Upper lobe of left lung (tissue), 6 donors: ENCODE measurements around the gene TMEM168. TPM values are rescaled to one million over a fixed set of nuclear protein-coding genes. Genes with fewer than 3 reads are reported as not detected.
"Not testable (repeated sequence)": the region's sequence is repeated elsewhere in the genome, so short reads cannot be mapped to it uniquely, and the experiment has no call there.

Experiments used
- ATAC-seq, 2 donors: fragments of 200-7000 bp; cut with Tn5 transposase; one replicate each; pipeline ENCODE4 v1.9.1; 2022; ENCODE audit warnings: mild to moderate bottlenecking in 2 of 2, moderate library complexity in 2 of 2; ENCODE audit not compliant: low FRiP score in 2 of 2
- DNase-seq, 2 donors: peaks; one replicate each; pipeline ENCODE4 v3.0.0-alpha.2; 2019 to 2020
- H3K27ac ChIP-seq, 4 donors: fragments of 200-600 bp; sonication (generic); one replicate each; pipeline ENCODE4 v1.5.1; 2016 to 2019
- H3K27me3 ChIP-seq, 4 donors: fragments of 200-600 bp; sonication (generic); one replicate each; pipeline ENCODE4 v1.5.1; 2017 to 2019
- H3K36me3 ChIP-seq, 4 donors: fragments of 200-600 bp; sonication (generic); one replicate each; pipeline ENCODE4 v1.5.1; 2016 to 2019
- H3K4me1 ChIP-seq, 4 donors: fragments of 200-600 bp; sonication (generic); one replicate each; pipeline ENCODE4 v1.5.1; 2018 to 2019
- H3K4me3 ChIP-seq, 4 donors: fragments of 200-600 bp; sonication (generic); one replicate each; pipeline ENCODE4 v1.5.1; 2017 to 2019; ENCODE audit warnings: mild to moderate bottlenecking in 2 of 4, moderate library complexity in 1 of 4
- H3K9me3 ChIP-seq, 4 donors: fragments of 200-600 bp; sonication (generic); one replicate each; pipeline ENCODE4 v1.5.1; 2018 to 2019
- CTCF ChIP-seq, 6 experiments: fragments of 450-650 bp in 4 of 6; fragments of 200-600 bp in 2 of 6; sonication (generic) in 2 of 6; IDR thresholded peaks; one replicate each; pipeline ENCODE4 v1.5.1; 2016 to 2019; ENCODE audit warnings: antibody characterized with exemption in 6 of 6
- EP300 ChIP-seq, 4 donors: sonication (generic); formaldehyde crosslinking; IDR thresholded peaks; one replicate each; pipeline ENCODE4 v1.5.1; 2017; ENCODE audit warnings: antibody characterized with exemption in 4 of 4, control low read depth in 2 of 4
- POLR2A ChIP-seq, 4 donors: fragments of 450-650 bp; IDR thresholded peaks; one replicate each; pipeline ENCODE4 v1.5.1; 2016 to 2017; ENCODE audit warnings: antibody characterized with exemption in 4 of 4, mild to moderate bottlenecking in 2 of 4
- POLR2AphosphoS5 ChIP-seq, 2 donors: sonication (generic); formaldehyde crosslinking; IDR thresholded peaks; one replicate each; pipeline ENCODE4 v1.5.1; 2017; ENCODE audit warnings: antibody characterized with exemption in 2 of 2
- WGBS, 2 donors: methylation state at CpG; one replicate each; pipeline ENCODE4 v1.1.5; 2017 to 2018; 5-methylcytosine and 5-hydroxymethylcytosine counted together
- total RNA-seq, 6 donors: library from RNA; depleted of rRNA in 4 of 6; stranded (reverse); fragments of >200 nt in 4 of 6; gene quantifications; one replicate each; pipeline versions ENCODE4 v1.1.0 to v1.2.1, GENCODE V29; 2016 to 2021
- donor health status: DM: no; HTN: no; CAD: no; lungs with moderate emphysema.
- donor health status: DM: no; HTN: yes; CAD: no; lungs with severe emphysema.

Gene TMEM168
- 10 to 100 TPM in 5 of 6 donors, 1 to 10 TPM in 1; 9.5 to 33.0 (median 20.4) TPM for total RNA-seq

GRCh38 chr7:112789817-112790585 is at the start of gene TMEM168:
TSS of gene TMEM168 (minus strand) at chr7:112790393. CDS start at chr7:112784825, 5,568 bp downstream.
- H3K36me3 ChIP-seq, result no peaks in the 10 kb centered on the region
- peak within 1 kb of the TSS; percentile 62 to 77 (median 75) for H3K4me3 ChIP-seq
- WGBS, 2 donors, result 0 to 1% methylated on average over 32 to 65 of the region's 67 CpGs
- peak in 3 of 4 donors; percentile 49 to 80 (median 57) for TF ChIP-seq POLR2A (IDR thresholded peaks at IDR 0.05)
- peak; percentile 76 to 91 for TF ChIP-seq POLR2AphosphoS5 (IDR thresholded peaks at IDR 0.05)
- TF ChIP-seq EP300 (IDR thresholded peaks at IDR 0.05), result peak in 1 of 4 donors; percentile 43
- no peak for TF ChIP-seq CTCF (IDR thresholded peaks at IDR 0.05)
- H3K27ac ChIP-seq, result peak within 1 kb of the TSS; percentile 89 to 93 (median 92)
- DNase-seq, result peak; percentile 82 to 98
- no peaks in the 10 kb centered on the region for H3K27me3 ChIP-seq
- H3K4me1 ChIP-seq, result peaks cover 14 to 20% (median 16%) of the 10 kb centered on the region in 4 donors
- no peaks in the 10 kb centered on the region for H3K9me3 ChIP-seq
- ATAC-seq, result peak; percentile 95 to 96

- peaks cover 0 to 12% (median 0%) of the 10 kb centered on the region in 4 donors for H3K36me3 ChIP-seq
- 88 to 89% methylated on average over 4 of the region's 4 CpGs for WGBS, 2 donors
- not testable (repeated sequence) for H3K4me3 ChIP-seq, H3K27me3 ChIP-seq, ATAC-seq, H3K9me3 ChIP-seq, DNase-seq, H3K4me1 ChIP-seq, H3K27ac ChIP-seq
Measured at GRCh38 chr7:112835928-112836327, 45.7 kb upstream of the TMEM168 start.

- 87 to 91% methylated on average over 3 of the region's 3 CpGs for WGBS, 2 donors
- Histone ChIP-seq H3K4me1 (no peaks in the 10 kb centered on the region), H3K4me3 (no peak overlapping the region), H3K27me3 (no peaks in the 10 kb centered on the region), H3K9me3 (peaks cover 0 to 9% (median 2%) of the 10 kb centered on the region in 4 donors), H3K36me3 (peaks cover 0 to 24% (median 0%) of the 10 kb centered on the region in 4 donors), H3K27ac (no peak overlapping the region)
- no peak for ATAC-seq
- DNase-seq, result no peak
- no peak for TF ChIP-seq POLR2AphosphoS5 (IDR thresholded peaks at IDR 0.05)
- TF ChIP-seq CTCF (IDR thresholded peaks at IDR 0.05), result no peak
- TF ChIP-seq EP300 (IDR thresholded peaks at IDR 0.05), result no peak
Measured at GRCh38 chr7:112833082-112833481, 42.9 kb upstream of the TMEM168 start.

- no peak for ATAC-seq
- no peak for TF ChIP-seq EP300 (IDR thresholded peaks at IDR 0.05)
- TF ChIP-seq POLR2AphosphoS5 (IDR thresholded peaks at IDR 0.05), result no peak
- TF ChIP-seq CTCF (IDR thresholded peaks at IDR 0.05), result no peak
- TF ChIP-seq POLR2A (IDR thresholded peaks at IDR 0.05), result no peak
- H3K4me1 ChIP-seq, result no peaks in the 10 kb centered on the region
Measured at GRCh38 chr7:112830769-112831168, 40.6 kb upstream of the TMEM168 start.

GRCh38 chr7:112828696-112829095 is 38.5 kb upstream of the TMEM168 start:
- H3K4me3 ChIP-seq, result no peak overlapping the region
- DNase-seq (no peak), ATAC-seq (no peak)
- H3K27me3 ChIP-seq, result no peaks in the 10 kb centered on the region
- peaks cover 0 to 25% (median 0%) of the 10 kb centered on the region in 4 donors for H3K36me3 ChIP-seq
- H3K27ac ChIP-seq, result no peak overlapping the region
- H3K4me1 ChIP-seq, result no peaks in the 10 kb centered on the region
- 91 to 97% methylated on average over 1 of the region's 1 CpG for WGBS, 2 donors
- no peak for TF ChIP-seq POLR2AphosphoS5 (IDR thresholded peaks at IDR 0.05)
- no peak for TF ChIP-seq EP300 (IDR thresholded peaks at IDR 0.05)
- no peak for TF ChIP-seq POLR2A (IDR thresholded peaks at IDR 0.05)
- TF ChIP-seq CTCF (IDR thresholded peaks at IDR 0.05), result no peak
- H3K9me3 ChIP-seq, result peaks cover 0 to 9% (median 2%) of the 10 kb centered on the region in 4 donors

More at GRCh38 chr7:112830769-112831168, 40.6 kb upstream of the TMEM168 start:
- no peaks in the 10 kb centered on the region for H3K27me3 ChIP-seq
- H3K27ac ChIP-seq, result no peak overlapping the region
- no peak overlapping the region for H3K4me3 ChIP-seq
- H3K36me3 ChIP-seq, result peaks cover 0 to 25% (median 0%) of the 10 kb centered on the region in 4 donors
- no peak for DNase-seq
- H3K9me3 ChIP-seq, result peaks cover 0 to 9% (median 2%) of the 10 kb centered on the region in 4 donors
